C4-2B (cell line): ENCODE results near the gene ATP2B2.
A peak's percentile ranks its signal among the peaks of the same experiment; 100 is the strongest.

ENCODE experiments used
- H3K27ac ChIP-seq: fragments of 450-650 bp; 2 replicates; pipeline ENCODE4 v1.5.1; 2017
- CTCF ChIP-seq: fragments of 450-650 bp; conservative IDR thresholded peaks from 2 replicates; pipeline ENCODE4 v1.5.1; 2017; ENCODE audit warnings: mild to moderate bottlenecking
- ZFX ChIP-seq: fragments of 450-650 bp; IDR thresholded peaks from 2 replicates; pipeline ENCODE4 v1.6.1; 2017

ATP2B2 gene

GRCh38 chr3:10288575-10288960, 216.8 kb downstream of the ATP2B2 start:
- no peak overlapping the region for H3K27ac ChIP-seq
- TF ChIP-seq ZFX (no peak), CTCF (no peak)

- no peak overlapping the region for H3K27ac ChIP-seq
- TF ChIP-seq ZFX (no peak), CTCF (no peak)
These were observed 217.3 kb downstream of the ATP2B2 start for GRCh38 chr3:10287936-10288574.

- H3K27ac ChIP-seq: peak overlapping the region; percentile 72
- TF ChIP-seq ZFX (no peak), CTCF (no peak; the same call in 1 of the 2 replicates)
These were observed 218.6 kb downstream of the ATP2B2 start for GRCh38 chr3:10286596-10287295.

GRCh38 chr3:10286133-10286524, 219.3 kb downstream of the ATP2B2 start:
- TF ChIP-seq ZFX (no peak), CTCF (no peak)
- H3K27ac ChIP-seq: peak overlapping the region; percentile 72

GRCh38 chr3:10285272-10286132, 219.9 kb downstream of the ATP2B2 start:
- TF ChIP-seq CTCF (no peak), ZFX (no peak)
- H3K27ac ChIP-seq: peak overlapping the region; percentile 72

- no peak overlapping the region; the same call in 1 of the 2 replicates for H3K27ac ChIP-seq
- TF ChIP-seq CTCF (no peak), ZFX (no peak)
These were observed 220.9 kb downstream of the ATP2B2 start for GRCh38 chr3:10284496-10284895.

- no peak overlapping the region for H3K27ac ChIP-seq
- no peak for TF ChIP-seq ZFX
- no peak for TF ChIP-seq CTCF
These were observed 221.7 kb downstream of the ATP2B2 start for GRCh38 chr3:10283638-10284037.
